22Rv1 (cell line): ENCODE data around the gene MUC22.

Experiments used
- H3K27ac ChIP-seq: fragments of 450-650 bp; 2 replicates; pipeline ENCODE4 v1.5.1; 2017
- ZFX ChIP-seq: fragments of 450-650 bp; IDR thresholded peaks from 2 replicates; pipeline ENCODE4 v1.6.1; 2017; ENCODE audit warnings: antibody characterized with exemption, borderline replicate concordance
- TF ChIP-seq, protein P1 (sequence below): fragments of 450-650 bp; IDR thresholded peaks from 2 replicates; pipeline ENCODE4 v1.5.1; 2017; ENCODE audit warnings: mild to moderate bottlenecking

Gene MUC22

DNA sequence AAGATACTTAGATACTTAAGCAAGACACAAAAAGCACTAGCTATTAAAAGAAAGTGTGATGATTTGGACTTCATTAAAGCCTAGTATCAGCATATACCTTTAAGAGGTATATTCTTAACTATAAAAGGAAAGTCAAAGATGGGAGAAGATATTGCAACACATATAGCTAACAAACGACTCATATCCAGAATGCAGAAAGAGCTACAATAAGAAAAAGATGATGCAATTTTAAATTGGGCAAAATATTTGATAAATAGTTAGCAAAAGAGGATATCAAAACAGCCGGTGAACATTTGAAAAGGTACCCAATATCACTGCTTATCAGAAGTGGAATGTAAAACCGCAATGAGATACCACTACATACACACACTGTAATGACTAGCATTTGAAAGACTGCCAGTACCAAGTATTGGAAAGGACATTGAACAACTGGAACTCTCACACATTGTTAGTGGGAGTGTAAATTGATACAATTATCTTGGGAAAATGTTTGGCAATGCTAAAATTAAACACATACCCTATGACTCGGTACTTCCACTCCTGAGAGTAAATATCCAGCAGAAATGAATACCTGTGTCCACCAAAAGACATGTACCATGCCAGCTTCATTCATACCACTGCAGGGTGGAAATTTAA lies 25.7 kb downstream of the MUC22 start:
- no peak overlapping the region for H3K27ac ChIP-seq
- TF ChIP-seq ZFX: no peak
- TF ChIP-seq, protein P1, sequence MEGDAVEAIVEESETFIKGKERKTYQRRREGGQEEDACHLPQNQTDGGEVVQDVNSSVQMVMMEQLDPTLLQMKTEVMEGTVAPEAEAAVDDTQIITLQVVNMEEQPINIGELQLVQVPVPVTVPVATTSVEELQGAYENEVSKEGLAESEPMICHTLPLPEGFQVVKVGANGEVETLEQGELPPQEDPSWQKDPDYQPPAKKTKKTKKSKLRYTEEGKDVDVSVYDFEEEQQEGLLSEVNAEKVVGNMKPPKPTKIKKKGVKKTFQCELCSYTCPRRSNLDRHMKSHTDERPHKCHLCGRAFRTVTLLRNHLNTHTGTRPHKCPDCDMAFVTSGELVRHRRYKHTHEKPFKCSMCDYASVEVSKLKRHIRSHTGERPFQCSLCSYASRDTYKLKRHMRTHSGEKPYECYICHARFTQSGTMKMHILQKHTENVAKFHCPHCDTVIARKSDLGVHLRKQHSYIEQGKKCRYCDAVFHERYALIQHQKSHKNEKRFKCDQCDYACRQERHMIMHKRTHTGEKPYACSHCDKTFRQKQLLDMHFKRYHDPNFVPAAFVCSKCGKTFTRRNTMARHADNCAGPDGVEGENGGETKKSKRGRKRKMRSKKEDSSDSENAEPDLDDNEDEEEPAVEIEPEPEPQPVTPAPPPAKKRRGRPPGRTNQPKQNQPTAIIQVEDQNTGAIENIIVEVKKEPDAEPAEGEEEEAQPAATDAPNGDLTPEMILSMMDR: no peak

DNA sequence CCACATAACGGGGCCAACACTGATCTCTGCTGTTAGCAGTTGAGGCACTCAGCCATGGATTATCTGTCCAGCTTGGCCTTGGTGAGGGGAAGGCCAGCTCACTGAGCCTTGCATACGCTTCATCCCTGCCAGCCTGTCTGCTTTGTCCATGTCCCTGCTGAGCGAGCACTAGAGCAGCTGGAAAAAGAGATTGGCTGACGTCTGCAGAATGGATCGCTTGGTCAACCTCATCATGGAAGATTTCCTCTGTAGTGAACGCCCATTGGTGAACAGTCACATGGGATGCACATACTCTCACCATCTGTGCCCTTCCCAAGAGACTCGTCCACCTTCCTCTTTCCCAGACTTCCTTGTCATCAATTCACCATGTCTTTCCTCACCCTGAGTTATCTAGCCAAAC lies 26.9 kb downstream of the MUC22 start:
- no peak for TF ChIP-seq ZFX
- TF ChIP-seq, protein P1: no peak
- no peak overlapping the region for H3K27ac ChIP-seq

DNA sequence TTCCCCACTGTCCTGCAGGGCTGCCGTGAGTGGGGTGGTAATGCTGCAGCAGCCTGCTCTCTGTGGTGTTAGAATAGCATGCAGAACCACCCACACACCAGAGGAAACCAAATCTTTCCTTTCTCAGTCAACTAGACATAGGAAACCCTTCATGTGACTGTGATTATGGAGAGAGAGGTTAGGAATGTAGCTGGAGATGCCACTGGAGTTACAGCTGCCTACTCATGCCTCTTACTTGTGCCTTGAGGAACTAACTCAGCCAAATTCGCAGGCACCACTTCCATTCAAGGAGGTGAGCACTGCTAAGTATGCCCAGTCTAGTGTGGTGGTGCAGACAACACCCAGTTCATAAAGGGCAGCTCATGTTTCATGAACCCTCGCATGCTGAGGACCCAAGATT lies 27.4 kb downstream of the MUC22 start:
- no peak overlapping the region for H3K27ac ChIP-seq
- TF ChIP-seq, protein P1: no peak
- TF ChIP-seq ZFX: no peak

DNA sequence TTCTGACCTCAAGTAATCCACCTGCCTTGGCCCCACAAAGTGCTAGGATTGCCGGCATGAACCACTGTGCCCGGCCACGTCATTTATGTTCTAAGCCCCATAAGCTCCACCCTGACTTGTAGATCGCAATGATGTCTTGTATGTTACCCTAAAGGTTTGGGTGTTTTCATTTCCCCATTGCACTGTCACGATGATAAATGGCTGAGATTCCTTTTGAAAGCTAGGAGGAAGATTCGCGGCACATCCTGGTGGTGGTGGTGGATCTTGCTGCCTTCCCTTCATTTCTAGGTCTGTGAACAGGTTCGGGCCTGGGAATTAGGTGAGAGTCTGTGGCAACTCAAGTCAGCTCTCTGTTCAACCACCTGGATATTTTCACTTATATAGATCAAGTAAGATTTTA lies 28.3 kb downstream of the MUC22 start:
- TF ChIP-seq ZFX: no peak
- TF ChIP-seq, protein P1: no peak
- H3K27ac ChIP-seq: no peak overlapping the region

DNA sequence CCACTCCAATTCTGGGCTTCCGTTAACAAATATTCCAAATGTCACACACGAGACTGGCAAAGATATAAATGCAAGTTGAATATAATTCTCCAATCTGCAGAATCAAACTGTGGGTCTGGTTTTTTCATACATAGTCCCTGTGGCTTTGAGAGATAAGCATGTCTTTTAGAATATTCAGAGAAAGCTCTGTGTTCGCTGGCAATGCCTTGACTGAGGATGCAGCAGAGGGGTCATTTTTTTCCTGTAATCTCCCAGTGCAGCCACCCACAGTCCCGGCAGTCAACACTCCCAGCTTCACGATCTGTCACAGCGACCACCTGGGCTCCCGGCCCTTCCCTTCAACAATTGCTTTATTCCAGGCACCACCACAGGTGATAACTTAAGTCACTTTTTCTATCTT lies 30.5 kb downstream of the MUC22 start:
- TF ChIP-seq ZFX: no peak
- TF ChIP-seq, protein P1: no peak
- no peak overlapping the region for H3K27ac ChIP-seq

DNA sequence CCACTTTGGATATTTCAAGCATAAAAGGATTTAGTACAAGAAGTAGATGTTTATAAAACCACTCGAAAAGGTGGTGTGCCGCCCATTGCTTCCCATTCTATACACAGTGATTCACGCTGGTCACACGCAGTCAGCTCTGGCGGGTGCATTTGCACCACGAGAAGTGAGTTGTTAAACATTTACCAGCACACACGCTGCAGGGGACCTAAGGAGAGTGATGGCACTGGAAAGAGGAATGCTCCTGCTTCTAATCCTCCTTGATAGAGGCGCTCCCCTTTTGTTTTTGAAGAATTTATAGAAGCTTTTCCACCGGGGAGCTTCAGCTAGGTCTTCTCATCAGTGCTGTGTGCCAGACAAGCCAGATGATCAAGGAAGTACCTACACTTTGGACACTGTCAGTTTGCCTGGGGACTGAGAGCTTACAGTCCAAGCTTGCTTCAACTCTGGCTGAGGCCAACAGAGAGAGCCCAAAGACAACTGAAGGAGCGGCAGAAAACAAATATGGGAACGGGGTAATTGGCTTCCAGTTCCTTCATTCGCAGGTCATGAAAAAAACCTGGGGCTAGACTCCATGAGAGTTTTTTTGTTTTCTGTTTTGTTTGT lies 31.2 kb downstream of the MUC22 start:
- TF ChIP-seq ZFX: no peak
- TF ChIP-seq, protein P1: no peak
- H3K27ac ChIP-seq: no peak overlapping the region

DNA sequence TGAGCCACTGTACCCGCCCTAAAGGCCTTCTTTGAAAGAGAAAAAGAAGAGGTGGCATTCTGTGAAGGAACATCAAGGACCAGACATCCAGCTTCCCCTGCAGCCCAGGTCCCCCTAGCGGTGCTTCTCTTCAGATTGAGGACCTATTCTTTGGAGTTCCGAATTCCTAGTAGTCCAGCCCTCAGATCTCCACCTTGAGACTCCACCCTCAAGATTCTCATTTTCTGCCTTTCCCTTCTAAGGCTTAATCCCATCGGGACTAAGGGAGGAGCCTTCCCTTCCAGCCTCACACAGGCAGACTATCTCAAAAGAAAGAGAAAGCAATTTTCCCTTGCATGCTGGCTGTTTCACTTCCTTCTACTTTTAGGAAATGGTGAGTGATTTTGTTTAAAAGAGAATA lies 32.5 kb downstream of the MUC22 start:
- TF ChIP-seq, protein P1: peak; percentile 62
- no peak for TF ChIP-seq ZFX
- no peak overlapping the region for H3K27ac ChIP-seq
